Measurements from ENCODE around the gene PTGER1.
A peak's percentile ranks its signal among the peaks of the same experiment; 100 is the strongest.
"Not testable (repeated sequence)": the region's sequence is repeated elsewhere in the genome, so short reads cannot be mapped to it uniquely, and the experiment has no call there.

The PTGER1 gene

GRCh38 chr19:14473978-14474578 is 1.1 kb downstream of the PTGER1 start:
- DNase-seq = no peak

GRCh38 chr19:14473073-14473977 is 1.8 kb downstream of the PTGER1 start:
- no peak for DNase-seq

GRCh38 chr19:14472202-14472938 is 2.8 kb downstream of the PTGER1 start:
- DNase-seq = peak; percentile 81

GRCh38 chr19:14471436-14472187 is 3.5 kb downstream of the PTGER1 start:
- DNase-seq = no peak

- no peak for DNase-seq
Observed at GRCh38 chr19:14470031-14470876, 4.9 kb downstream of the PTGER1 start.

- DNase-seq = no peak
Observed at GRCh38 chr19:14467816-14468215, 7.3 kb downstream of the PTGER1 start.

- DNase-seq = no peak
Observed at GRCh38 chr19:14467391-14467790, 7.8 kb downstream of the PTGER1 start.

- DNase-seq = no peak
Observed at GRCh38 chr19:14463747-14464146, 11.4 kb downstream of the PTGER1 start.

GRCh38 chr19:14462401-14462800 is 12.8 kb downstream of the PTGER1 start:
- DNase-seq = not testable (repeated sequence)

- DNase-seq = no peak
Observed at GRCh38 chr19:14460935-14461334, 14.2 kb downstream of the PTGER1 start.

GRCh38 chr19:14459703-14460102 is 15.5 kb downstream of the PTGER1 start:
- DNase-seq = peak; percentile 72

GRCh38 chr19:14452303-14452702 is 22.9 kb downstream of the PTGER1 start:
- not testable (repeated sequence) for DNase-seq

GRCh38 chr19:14450876-14451275 is 24.3 kb downstream of the PTGER1 start:
- no peak for DNase-seq

GRCh38 chr19:14450168-14450874 is 24.8 kb downstream of the PTGER1 start:
- DNase-seq = peak; percentile 74

GRCh38 chr19:14449321-14449720 is 25.8 kb downstream of the PTGER1 start:
- no peak for DNase-seq

- DNase-seq = no peak
Observed at GRCh38 chr19:14446336-14447036, 28.7 kb downstream of the PTGER1 start.

GRCh38 chr19:14443632-14444216 is 31.4 kb downstream of the PTGER1 start:
- no peak for DNase-seq

- no peak for DNase-seq
Observed at GRCh38 chr19:14442891-14443631, 32.1 kb downstream of the PTGER1 start.

Data from activated CD4-positive, alpha-beta T cell treated with anti-CD3 and anti-CD28 coated beads, Interleukin-10, Interleukin-2, amounts not matched to agents 100 ng/mL and 50 ng/mL, durations not matched to agents 16 hours and 8 hours (primary cell).